Measurements from ENCODE around the gene RYR1. TPM values are rescaled to one million over a fixed set of nuclear protein-coding genes. Genes with fewer than 3 reads are reported as not detected.

Gene RYR1
- total RNA-seq, 6 experiments from 2014 or later = 0.12 to 1.1 (median 0.49) TPM

DNA sequence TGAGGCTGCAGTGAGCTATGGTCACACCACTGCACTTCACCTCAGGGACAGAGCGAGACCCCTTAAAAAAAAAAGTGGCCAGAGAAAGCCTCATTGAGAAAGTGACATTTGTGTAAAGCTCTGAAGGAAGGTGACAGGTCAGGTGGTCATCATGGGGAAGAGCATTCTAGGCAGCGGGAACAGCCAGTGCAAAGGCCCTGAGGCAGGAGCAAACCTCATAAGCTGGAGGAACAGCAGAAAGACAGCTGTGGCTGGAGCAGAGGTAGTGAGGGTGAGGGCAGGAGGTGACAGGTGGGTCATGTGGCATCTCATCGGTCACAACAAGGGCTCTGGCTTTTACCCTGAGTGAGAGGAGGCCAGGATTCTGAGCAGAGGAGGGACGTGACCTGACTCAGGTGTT is 64.4 kb downstream of the RYR1 start:
- no peak for DNase-seq

DNA sequence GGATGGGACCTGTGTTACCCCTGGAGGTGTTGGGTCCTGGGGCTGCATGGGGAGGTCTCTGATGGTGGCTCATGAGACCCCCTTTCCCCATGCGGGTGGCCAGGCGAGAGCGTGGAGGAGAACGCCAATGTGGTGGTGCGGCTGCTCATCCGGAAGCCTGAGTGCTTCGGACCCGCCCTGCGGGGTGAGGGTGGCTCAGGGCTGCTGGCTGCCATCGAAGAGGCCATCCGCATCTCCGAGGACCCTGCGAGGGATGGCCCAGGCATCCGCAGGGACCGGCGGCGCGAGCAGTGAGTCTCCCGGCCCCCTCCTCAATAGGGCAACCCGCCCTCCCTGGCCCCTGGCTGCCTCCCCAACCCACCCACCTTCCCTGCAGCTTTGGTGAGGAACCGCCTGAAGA is 66.0 kb downstream of the RYR1 start:
- intact Hi-C loops (cut with DNase I) = no loop called here
- H3K9me3 ChIP-seq = no peaks in the 10 kb centered on the region
- WGBS (ENCODE audit: insufficient coverage, low coverage, low lambda C conversion rate, missing lambda C conversion rate) = 80% methylated on average over 1 of the region's 21 CpGs
- H3K4me3 ChIP-seq = no peak overlapping the region
- H3K4me1 ChIP-seq = no peaks in the 10 kb centered on the region
- no peak for TF ChIP-seq POLR2A (IDR thresholded peaks at IDR 0.05)
- TF ChIP-seq, protein P1, sequence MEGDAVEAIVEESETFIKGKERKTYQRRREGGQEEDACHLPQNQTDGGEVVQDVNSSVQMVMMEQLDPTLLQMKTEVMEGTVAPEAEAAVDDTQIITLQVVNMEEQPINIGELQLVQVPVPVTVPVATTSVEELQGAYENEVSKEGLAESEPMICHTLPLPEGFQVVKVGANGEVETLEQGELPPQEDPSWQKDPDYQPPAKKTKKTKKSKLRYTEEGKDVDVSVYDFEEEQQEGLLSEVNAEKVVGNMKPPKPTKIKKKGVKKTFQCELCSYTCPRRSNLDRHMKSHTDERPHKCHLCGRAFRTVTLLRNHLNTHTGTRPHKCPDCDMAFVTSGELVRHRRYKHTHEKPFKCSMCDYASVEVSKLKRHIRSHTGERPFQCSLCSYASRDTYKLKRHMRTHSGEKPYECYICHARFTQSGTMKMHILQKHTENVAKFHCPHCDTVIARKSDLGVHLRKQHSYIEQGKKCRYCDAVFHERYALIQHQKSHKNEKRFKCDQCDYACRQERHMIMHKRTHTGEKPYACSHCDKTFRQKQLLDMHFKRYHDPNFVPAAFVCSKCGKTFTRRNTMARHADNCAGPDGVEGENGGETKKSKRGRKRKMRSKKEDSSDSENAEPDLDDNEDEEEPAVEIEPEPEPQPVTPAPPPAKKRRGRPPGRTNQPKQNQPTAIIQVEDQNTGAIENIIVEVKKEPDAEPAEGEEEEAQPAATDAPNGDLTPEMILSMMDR (IDR thresholded peaks at IDR 0.05) = no peak
- H3K36me3 ChIP-seq = no peaks in the 10 kb centered on the region
- H3K27ac ChIP-seq = no peak overlapping the region
- DNase-seq (no peak), ATAC-seq (peak in 1 of 4 donors; percentile 14)
- no peaks in the 10 kb centered on the region for H3K27me3 ChIP-seq

More for the DNA sequence above, 64.4 kb downstream of the RYR1 start:
- ATAC-seq = no peak
- H3K27me3 ChIP-seq = no peaks in the 10 kb centered on the region
- H3K4me1 ChIP-seq = no peaks in the 10 kb centered on the region
- 93% methylated on average over 4 of the region's 4 CpGs for WGBS (ENCODE audit: insufficient coverage, low coverage, low lambda C conversion rate, missing lambda C conversion rate)
- H3K27ac ChIP-seq = no peak overlapping the region
- no peak for TF ChIP-seq POLR2A (IDR thresholded peaks at IDR 0.05)
- TF ChIP-seq, protein P1 (IDR thresholded peaks at IDR 0.05) = no peak
- no peak overlapping the region for H3K4me3 ChIP-seq
- H3K36me3 ChIP-seq = no peaks in the 10 kb centered on the region
- H3K9me3 ChIP-seq = no peaks in the 10 kb centered on the region
- intact Hi-C loops (cut with DNase I) = no loop called here

- H3K4me1 ChIP-seq = no peaks in the 10 kb centered on the region
- H3K9me3 ChIP-seq = no peaks in the 10 kb centered on the region
- DNase-seq (no peak), ATAC-seq (no peak)
- no peak overlapping the region for H3K4me3 ChIP-seq
- intact Hi-C loops (cut with DNase I) = no loop called here
- 69% methylated on average over 5 of the region's 11 CpGs for WGBS (ENCODE audit: insufficient coverage, low coverage, low lambda C conversion rate, missing lambda C conversion rate)
- H3K27ac ChIP-seq = no peak overlapping the region
- H3K27me3 ChIP-seq = no peaks in the 10 kb centered on the region
- TF ChIP-seq POLR2A (IDR thresholded peaks at IDR 0.05) = no peak
- TF ChIP-seq, protein P1 (IDR thresholded peaks at IDR 0.05) = no peak
- no peaks in the 10 kb centered on the region for H3K36me3 ChIP-seq
These were observed 67.0 kb downstream of the RYR1 start for GRCh38 chr19:38500450-38500849.

- no peak for DNase-seq
- H3K36me3 ChIP-seq = no peaks in the 10 kb centered on the region
- H3K27me3 ChIP-seq = no peaks in the 10 kb centered on the region
- H3K4me3 ChIP-seq = no peak overlapping the region
- intact Hi-C loops (cut with DNase I) = no loop called here
- WGBS (ENCODE audit: insufficient coverage, low coverage, low lambda C conversion rate, missing lambda C conversion rate) = 80% methylated on average over 2 of the region's 41 CpGs
- TF ChIP-seq, protein P1 (IDR thresholded peaks at IDR 0.05) = no peak
- no peak for TF ChIP-seq POLR2A (IDR thresholded peaks at IDR 0.05)
- H3K27ac ChIP-seq = no peak overlapping the region
- H3K9me3 ChIP-seq = no peaks in the 10 kb centered on the region
- H3K4me1 ChIP-seq = no peaks in the 10 kb centered on the region
- ATAC-seq = no peak
These were observed 69.1 kb downstream of the RYR1 start for GRCh38 chr19:38502410-38503076.

Data from right lobe of liver (tissue), 6 donors.